Aorta (tissue), 5 donors: ENCODE data around the gene NTF3. TPM values are rescaled to one million over a fixed set of nuclear protein-coding genes. Genes with fewer than 3 reads are reported as not detected.

Experiments used
- ATAC-seq: fragments of 200-7000 bp; cut with Tn5 transposase; one replicate; pipeline ENCODE4 v1.9.1; 2022; ENCODE audit warnings: moderate library complexity; ENCODE audit not compliant: low FRiP score
- DNase-seq, 2 donors: peaks; one replicate each; pipeline ENCODE4 v3.0.0-alpha.2; 2020
- H3K27ac ChIP-seq, 2 donors: one replicate each; pipeline ENCODE4 v1.5.1; 2013; ENCODE audit warnings: low read length in 2 of 2, mild to moderate bottlenecking in 2 of 2, moderate library complexity in 2 of 2, control low read depth in 1 of 2, inconsistent platforms in 1 of 2, low read depth in 1 of 2
- H3K27me3 ChIP-seq, 2 donors: one replicate each; pipeline ENCODE4 v1.6.1; 2013; ENCODE audit warnings: control low read depth in 1 of 2, low read length in 1 of 2, mild to moderate bottlenecking in 1 of 2, moderate library complexity in 1 of 2; ENCODE audit not compliant: insufficient read depth in 2 of 2, control insufficient read depth in 1 of 2
- H3K36me3 ChIP-seq, 2 donors: one replicate each; pipeline ENCODE4 v1.6.1; 2013; ENCODE audit warnings: control low read depth in 1 of 2, low read length in 1 of 2, mild to moderate bottlenecking in 1 of 2; ENCODE audit not compliant: insufficient read depth in 2 of 2, control insufficient read depth in 1 of 2
- H3K4me1 ChIP-seq, 2 donors: one replicate each; pipeline ENCODE4 v1.6.1; 2013; ENCODE audit warnings: low read length in 2 of 2, control low read depth in 1 of 2, mild to moderate bottlenecking in 1 of 2, moderate library complexity in 1 of 2; ENCODE audit not compliant: insufficient read depth in 2 of 2, control insufficient read depth in 1 of 2
- H3K4me3 ChIP-seq, 2 donors: one replicate each; pipeline ENCODE4 v1.5.1; 2013; ENCODE audit warnings: low read length in 2 of 2, control low read depth in 1 of 2, mild to moderate bottlenecking in 1 of 2
- H3K9me3 ChIP-seq: one replicate; pipeline ENCODE4 v1.6.1; 2013; ENCODE audit warnings: mild to moderate bottlenecking, low read length; ENCODE audit not compliant: control insufficient read depth
- WGBS, 2 donors: extraction: QIAGEN DNeasy Blood & Tissue Kit; methylation state at CpG; one replicate each; pipeline ENCODE4 v1.1.7; 2013; 5-methylcytosine and 5-hydroxymethylcytosine counted together
- intact Hi-C, 2 donors: fragments of 100-400 bp; cut with DNase I; formaldehyde crosslinking; loops; one replicate each; pipeline versions ENCODE4 v1.14.2 to v1.15.0; 2022
- polyA plus RNA-seq, 2 donors: library from polyadenylated mRNA; stranded (reverse); fragments of 200-250 nt; gene quantifications; one replicate each; pipeline ENCODE4 v1.2.3, GENCODE V29; 2013
- total RNA-seq, 2 donors: library from RNA; stranded (reverse); fragmentation: NEBNext Ultra II Directional; extraction: Animal tissue kit (Norgen Biotek cat#: 25700); gene quantifications; one replicate each; pipeline ENCODE4 v1.2.1, GENCODE V29; 2021
- donor health status: healthy with polysubstance abuse.
- donor health status: Bipolar disorder and iron deficiency.
- donor health status: DM: no; HTN: no; CAD: no.
- donor health status: DM: no; HTN: no; CAD: no.
- donor health status: DM: yes; HTN: yes; CAD: no.

NTF3 gene
- total and polyA plus RNA-seq, 4 donors: 7.5 to 51.6 (median 17.3) TPM

- WGBS, 2 donors: 68 to 79% methylated on average over 7 of the region's 7 CpGs
- no peaks in the 10 kb centered on the region for H3K36me3 ChIP-seq
- peaks cover 4 to 12% of the 10 kb centered on the region in 2 donors for H3K4me1 ChIP-seq
- DNase-seq (no peak), ATAC-seq (no peak)
- H3K27me3 ChIP-seq: no peaks in the 10 kb centered on the region
- H3K9me3 ChIP-seq: no peaks in the 10 kb centered on the region
- H3K4me3 ChIP-seq: no peak overlapping the region
- intact Hi-C loops: loop anchor here in 1 of 2 donors (5.0 kb wide), 1 partner anchor 55 kb away; the partner anchor contains the start of gene NTF3
- H3K27ac ChIP-seq: peak overlapping the region; percentile 73 to 97
These were observed 55.2 kb downstream of the NTF3 start for GRCh38 chr12:5487076-5487475.

GRCh38 chr12:5487948-5488625, 56.2 kb downstream of the NTF3 start:
- Histone ChIP-seq H3K4me1 (peaks cover 4 to 12% of the 10 kb centered on the region in 2 donors), H3K27ac (peak overlapping the region; percentile 73 to 97), H3K36me3 (no peaks in the 10 kb centered on the region), H3K4me3 (no peak overlapping the region), H3K27me3 (no peaks in the 10 kb centered on the region), H3K9me3 (no peaks in the 10 kb centered on the region)
- WGBS, 2 donors: 19 to 30% methylated on average over 6 of the region's 6 CpGs
- DNase-seq (no peak), ATAC-seq (no peak)
- intact Hi-C loops: loop anchor here (2.0 to 5.0 kb wide), 2 partner anchors 53 to 56 kb away; partner anchors contain the start of gene NTF3 (in 1 of the 2)

GRCh38 chr12:5488626-5488955, 56.7 kb downstream of the NTF3 start:
- ATAC-seq: no peak
- Histone ChIP-seq H3K27ac (peak overlapping the region; percentile 73 to 99), H3K36me3 (no peaks in the 10 kb centered on the region), H3K27me3 (no peaks in the 10 kb centered on the region), H3K4me3 (no peak overlapping the region), H3K4me1 (peaks cover 4 to 12% of the 10 kb centered on the region in 2 donors), H3K9me3 (no peaks in the 10 kb centered on the region)
- WGBS, 2 donors: 10 to 12% methylated on average over 2 of the region's 2 CpGs
- no peak for DNase-seq
- intact Hi-C loops: loop anchor here (2.0 to 5.0 kb wide), 2 partner anchors 54 to 56 kb away; partner anchors contain the start of gene NTF3 (in 1 of the 2)

DNA sequence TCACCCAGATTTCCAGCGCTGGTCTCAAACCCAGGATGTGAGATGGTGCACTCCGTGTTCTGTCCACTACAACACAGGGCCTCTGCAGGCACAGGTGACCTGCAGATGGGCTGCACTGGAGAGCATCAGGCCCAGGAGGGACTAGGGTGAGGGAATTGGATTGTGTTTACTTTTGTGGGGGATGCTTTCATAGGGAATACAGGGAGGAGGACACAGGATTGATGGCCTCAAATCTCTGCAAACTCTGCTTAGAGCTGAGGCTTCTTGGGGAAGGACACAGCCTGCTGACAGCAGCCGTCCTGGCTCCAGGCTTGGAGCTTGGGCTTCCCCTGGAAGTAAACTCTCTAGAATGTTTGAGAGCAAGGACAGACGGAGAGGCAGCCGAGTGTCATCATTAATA, 57.1 kb downstream of the NTF3 start:
- H3K9me3 ChIP-seq: no peaks in the 10 kb centered on the region
- ATAC-seq: no peak
- H3K27me3 ChIP-seq: no peaks in the 10 kb centered on the region
- H3K4me3 ChIP-seq: no peak overlapping the region
- 53 to 57% methylated on average over 5 of the region's 5 CpGs for WGBS, 2 donors
- DNase-seq: no peak
- peaks cover 1 to 12% of the 10 kb centered on the region in 2 donors for H3K4me1 ChIP-seq
- H3K27ac ChIP-seq: peak overlapping the region; percentile 91 to 99
- H3K36me3 ChIP-seq: no peaks in the 10 kb centered on the region
- intact Hi-C loops: loop anchor here (2.0 to 5.0 kb wide), 2 partner anchors 54 to 57 kb away; partner anchors contain the start of gene NTF3 (in 1 of the 2)

DNA sequence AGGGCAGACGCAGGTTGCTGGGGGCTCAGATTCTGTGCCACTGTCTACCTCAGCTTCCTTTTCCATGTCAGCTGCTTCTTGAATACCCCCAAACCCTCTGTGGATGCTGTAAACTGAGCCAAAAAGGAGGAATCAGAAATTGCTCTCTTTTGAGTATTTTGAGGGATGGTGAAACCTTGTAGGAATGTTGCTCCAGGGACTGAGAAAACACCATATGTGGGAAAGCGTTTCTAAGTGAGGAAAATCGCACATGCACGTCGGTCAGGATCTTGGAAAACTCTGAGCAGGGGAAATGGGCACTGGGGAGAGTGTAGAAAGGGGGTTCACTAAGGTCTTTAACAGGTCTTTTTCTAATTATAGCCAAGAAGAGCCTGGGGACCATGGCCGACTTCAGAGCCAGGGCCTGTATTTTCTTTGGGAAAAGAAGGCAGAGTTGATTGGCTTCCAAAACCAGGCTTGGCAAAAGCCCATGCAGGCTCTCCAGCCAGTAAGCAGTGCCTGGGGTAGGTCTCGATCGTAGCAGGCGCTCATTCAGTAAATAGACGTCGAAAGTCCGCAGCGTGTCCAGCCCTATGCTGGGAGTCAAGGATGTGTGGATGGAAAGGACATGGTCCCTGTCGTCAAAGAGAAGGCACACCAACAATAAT, 58.0 kb downstream of the NTF3 start:
- DNase-seq: peak in 1 of 2 donors; percentile 73
- intact Hi-C loops: loop anchor here (2.0 to 10.0 kb wide), 3 partner anchors 55 to 175 kb away; partner anchors contain the start of gene NTF3 (in 1 of the 2)
- Histone ChIP-seq H3K4me1 (peaks cover 0 to 12% of the 10 kb centered on the region in 2 donors), H3K4me3 (no peak overlapping the region), H3K36me3 (peaks cover 0 to 2% of the 10 kb centered on the region in 2 donors), H3K27ac (peak overlapping the region; percentile 91 to 99), H3K9me3 (no peaks in the 10 kb centered on the region), H3K27me3 (no peaks in the 10 kb centered on the region)
- ATAC-seq: peak; percentile 75
- WGBS, 2 donors: 4 to 6% methylated on average over 14 of the region's 14 CpGs

DNA sequence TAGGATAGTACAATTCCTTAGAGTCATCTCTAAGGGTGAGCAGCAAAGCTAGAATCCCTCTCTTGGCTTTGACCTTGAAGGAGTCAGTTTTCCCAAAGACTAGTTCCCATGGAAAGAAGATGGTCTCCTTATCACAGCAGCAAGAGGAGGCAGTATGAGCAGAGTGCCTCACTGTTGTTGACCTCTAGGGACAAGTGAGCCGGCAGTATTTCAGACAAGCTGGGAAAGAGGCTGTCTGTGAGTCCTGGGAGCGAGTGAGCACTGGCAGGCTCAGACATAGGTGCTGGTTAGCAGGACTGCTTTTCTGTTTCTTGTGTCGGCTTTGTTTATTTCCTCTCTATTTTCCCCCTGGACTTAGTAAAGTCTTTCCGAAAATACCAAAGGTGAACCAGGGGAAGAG, 60.7 kb downstream of the NTF3 start:
- DNase-seq (no peak), ATAC-seq (no peak)
- intact Hi-C loops: loop anchor here in 1 of 2 donors (10.0 kb wide), 1 partner anchor 178 kb away; no protein-coding TSS in a partner anchor
- Histone ChIP-seq H3K36me3 (peaks cover 0 to 2% of the 10 kb centered on the region in 2 donors), H3K27me3 (no peaks in the 10 kb centered on the region), H3K9me3 (no peaks in the 10 kb centered on the region), H3K4me3 (no peak overlapping the region), H3K27ac (peak overlapping the region; percentile 4 to 11), H3K4me1 (peaks cover 0 to 12% of the 10 kb centered on the region in 2 donors)
- WGBS, 2 donors: 48 to 51% methylated on average over 4 of the region's 4 CpGs

DNA sequence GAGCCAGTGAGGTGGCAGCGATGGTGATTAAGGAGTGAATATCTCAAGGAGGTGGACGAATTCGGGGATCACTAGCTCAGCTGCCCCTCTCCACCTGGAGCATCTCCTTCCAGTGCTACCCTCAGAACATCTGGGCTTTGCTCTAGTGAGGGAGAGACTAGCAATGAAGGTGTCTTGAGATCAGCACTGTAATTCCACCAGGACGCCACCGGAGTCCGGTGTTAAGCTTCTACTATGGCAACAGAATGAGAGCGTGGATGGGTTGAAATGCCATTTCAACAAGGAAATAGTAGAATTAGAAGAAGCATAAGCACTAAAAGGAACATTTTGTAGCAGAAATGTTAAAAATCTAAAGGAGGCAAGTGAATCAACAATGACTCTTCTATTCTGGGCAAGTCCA, 61.1 kb downstream of the NTF3 start:
- H3K4me3 ChIP-seq: no peak overlapping the region
- intact Hi-C loops: loop anchor here in 1 of 2 donors (10.0 kb wide), 1 partner anchor 178 kb away; no protein-coding TSS in a partner anchor
- peaks cover 0 to 2% of the 10 kb centered on the region in 2 donors for H3K36me3 ChIP-seq
- peaks cover 0 to 8% of the 10 kb centered on the region in 2 donors for H3K4me1 ChIP-seq
- H3K9me3 ChIP-seq: no peaks in the 10 kb centered on the region
- DNase-seq (no peak), ATAC-seq (no peak)
- peak overlapping the region in 1 of 2 donors; percentile 11 for H3K27ac ChIP-seq
- WGBS, 2 donors: 64 to 67% methylated on average over 7 of the region's 7 CpGs
- H3K27me3 ChIP-seq: no peaks in the 10 kb centered on the region

DNA sequence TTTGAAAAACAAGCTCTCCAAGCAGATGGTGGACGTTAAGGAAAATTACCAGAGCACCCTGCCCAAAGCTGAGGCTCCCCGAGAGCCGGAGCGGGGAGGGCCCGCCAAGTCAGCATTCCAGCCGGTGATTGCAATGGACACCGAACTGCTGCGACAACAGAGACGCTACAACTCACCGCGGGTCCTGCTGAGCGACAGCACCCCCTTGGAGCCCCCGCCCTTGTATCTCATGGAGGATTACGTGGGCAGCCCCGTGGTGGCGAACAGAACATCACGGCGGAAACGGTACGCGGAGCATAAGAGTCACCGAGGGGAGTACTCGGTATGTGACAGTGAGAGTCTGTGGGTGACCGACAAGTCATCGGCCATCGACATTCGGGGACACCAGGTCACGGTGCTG, 62.4 kb downstream of the NTF3 start:
- H3K36me3 ChIP-seq: peaks cover 0 to 2% of the 10 kb centered on the region in 2 donors
- H3K4me3 ChIP-seq: no peak overlapping the region
- intact Hi-C loops: loop anchor here in 1 of 2 donors (10.0 kb wide), 1 partner anchor 180 kb away; no protein-coding TSS in a partner anchor
- H3K4me1 ChIP-seq: no peaks in the 10 kb centered on the region
- H3K9me3 ChIP-seq: no peaks in the 10 kb centered on the region
- DNase-seq (no peak), ATAC-seq (no peak)
- no peaks in the 10 kb centered on the region for H3K27me3 ChIP-seq
- WGBS, 2 donors: 94 to 96% methylated on average over 28 of the region's 28 CpGs
- H3K27ac ChIP-seq: no peak overlapping the region
